GM04504 (cell line): ENCODE results near the gene NDUFS8.

Experiments used
- DNase-seq: peaks from one replicate; pipeline ENCODE4 v3.0.0-alpha.2; 2012; ENCODE audit warnings: low read depth

The NDUFS8 gene

GRCh38 chr11:68002938-68003845 is 27.3 kb upstream of the NDUFS8 start:
- DNase-seq, result no peak

GRCh38 chr11:68003846-68004550 is 26.5 kb upstream of the NDUFS8 start, which contains the start of gene UNC93B1:
TSS of gene UNC93B1 (minus strand) at chr11:68004097. CDS start at chr11:68004043, 54 bp downstream.
- DNase-seq, result peak; percentile 63

GRCh38 chr11:68004551-68005335 is 25.7 kb upstream of the NDUFS8 start:
- no peak for DNase-seq

- no peak for DNase-seq
Observed at GRCh38 chr11:68006606-68007166, 23.8 kb upstream of the NDUFS8 start.

GRCh38 chr11:68007498-68008380 is 22.7 kb upstream of the NDUFS8 start:
- DNase-seq, result no peak

- no peak for DNase-seq
Observed at GRCh38 chr11:68008381-68009337, 21.8 kb upstream of the NDUFS8 start.

- no peak for DNase-seq
Observed at GRCh38 chr11:68009391-68010089, 20.9 kb upstream of the NDUFS8 start.

- peak; percentile 87 for DNase-seq
Observed at GRCh38 chr11:68010090-68011041, 20.1 kb upstream of the NDUFS8 start, which contains the start of gene ALDH3B1. TSS of gene ALDH3B1 (plus strand) at chr11:68010327. CDS start at chr11:68015298, 4,971 bp downstream.

- DNase-seq, result no peak
Observed at GRCh38 chr11:68011051-68011943, 19.2 kb upstream of the NDUFS8 start.

GRCh38 chr11:68012044-68012842 is 18.2 kb upstream of the NDUFS8 start:
- no peak for DNase-seq

- DNase-seq, result peak; percentile 93
Observed at GRCh38 chr11:68012843-68013610, 17.5 kb upstream of the NDUFS8 start.

- no peak for DNase-seq
Observed at GRCh38 chr11:68013611-68014156, 16.8 kb upstream of the NDUFS8 start.

- no peak for DNase-seq
Observed at GRCh38 chr11:68014157-68014946, 16.1 kb upstream of the NDUFS8 start.

- DNase-seq, result no peak
Observed at GRCh38 chr11:68014947-68015447, 15.5 kb upstream of the NDUFS8 start.
